GM13976 (cell line): ENCODE measurements around the gene EP300.

ENCODE experiments used
- DNase-seq: peaks from one replicate; pipeline ENCODE4 v3.0.0; 2012; ENCODE audit warnings: low spot score
- CTCF ChIP-seq: IDR thresholded peaks from 2 replicates; pipeline ENCODE4 v1.5.1; 2012; ENCODE audit warnings: borderline replicate concordance, mild to moderate bottlenecking; ENCODE audit not compliant: insufficient read depth; ENCODE audit errors: extremely low read depth, missing control alignments, control extremely low read depth
- in situ Hi-C: fragments of 300-500 bp; cut with MboI; formaldehyde crosslinking; loops from one replicate; pipeline ENCODE4 v1.12.0; 2022; ENCODE audit warnings: low sequenced_read_pairs, mixed read lengths, inconsistent platforms; ENCODE audit not compliant: unreplicated experiment

EP300 gene

GRCh38 chr22:41152902-41153301 lies 60.5 kb downstream of the EP300 start:
- TF ChIP-seq CTCF: no peak
- in situ Hi-C loops: no loop called here
- DNase-seq: no peak

- in situ Hi-C loops: no loop called here
- no peak for TF ChIP-seq CTCF
- no peak for DNase-seq
Measured at GRCh38 chr22:41157083-41157482, 64.7 kb downstream of the EP300 start.

GRCh38 chr22:41169157-41169556 lies 76.8 kb downstream of the EP300 start:
- TF ChIP-seq CTCF: no peak
- DNase-seq: no peak
- in situ Hi-C loops: no loop called here

GRCh38 chr22:41171996-41172395 lies 79.6 kb downstream of the EP300 start:
- in situ Hi-C loops: no loop called here
- DNase-seq: no peak
- TF ChIP-seq CTCF: no peak

GRCh38 chr22:41175546-41175945 lies 83.2 kb downstream of the EP300 start:
- in situ Hi-C loops: no loop called here
- no peak for DNase-seq
- TF ChIP-seq CTCF: no peak

- no peak for TF ChIP-seq CTCF
- no peak for DNase-seq
- in situ Hi-C loops: no loop called here
Measured at GRCh38 chr22:41177040-41177621, 84.7 kb downstream of the EP300 start.
